Chondrocyte (in vitro differentiated cells): ENCODE data around the gene PGC. TPM values are rescaled to one million over a fixed set of nuclear protein-coding genes. Genes with fewer than 3 reads are reported as not detected.
A peak's percentile ranks its signal among the peaks of the same experiment; 100 is the strongest.

ENCODE experiments used
- DNase-seq: peaks from one replicate; pipeline ENCODE4 v3.0.0; 2021; ENCODE audit warnings: mixed read lengths, low spot score
- H3K27ac Mint-ChIP-seq: one replicate; pipeline ENCODE4 v1.8.0; 2021; ENCODE audit warnings: mild to moderate bottlenecking, moderate library complexity, mixed read lengths; ENCODE audit not compliant: unreplicated experiment
- H3K27me3 Mint-ChIP-seq: 2 replicates; pipeline ENCODE4 v1.8.0; 2021; ENCODE audit warnings: low read depth, mixed read lengths
- H3K36me3 Mint-ChIP-seq: 2 replicates; pipeline ENCODE4 v1.8.0; 2021; ENCODE audit warnings: low read depth, mixed read lengths
- H3K4me1 Mint-ChIP-seq: 2 replicates; pipeline ENCODE4 v1.8.0; 2021; ENCODE audit warnings: low read depth, mild to moderate bottlenecking, mixed read lengths
- H3K4me3 Mint-ChIP-seq: one replicate; pipeline ENCODE4 v1.8.0; 2021; ENCODE audit warnings: mild to moderate bottlenecking, moderate library complexity, mixed read lengths; ENCODE audit not compliant: unreplicated experiment
- H3K9me3 Mint-ChIP-seq: 2 replicates; pipeline ENCODE4 v1.8.0; 2021; ENCODE audit warnings: low read depth, mixed read lengths
- CTCF ChIP-seq: fragments of 200-600 bp; sonication (generic); IDR thresholded peaks from 2 replicates; pipeline ENCODE4 v1.5.0; 2021; ENCODE audit warnings: antibody characterized with exemption, mild to moderate bottlenecking, moderate library complexity
- total RNA-seq: library from RNA; stranded (reverse); gene quantifications from 3 replicates; pipeline ENCODE4 v1.2.1, GENCODE V29; 2021

Gene PGC
- total RNA-seq, 1 donor from 2014 or later: not detected

- Mint-ChIP-seq H3K4me1 (peaks cover 5% of the 10 kb centered on the region), H3K27ac (no peak overlapping the region), H3K4me3 (no peak overlapping the region), H3K9me3 (no peaks in the 10 kb centered on the region), H3K36me3 (no peaks in the 10 kb centered on the region), H3K27me3 (peaks cover 2% of the 10 kb centered on the region)
- DNase-seq: no peak
- TF ChIP-seq CTCF: no peak
Measured at GRCh38 chr6:41743406-41744235, 3.6 kb downstream of the PGC start.

GRCh38 chr6:41741625-41742490, 5.3 kb downstream of the PGC start:
- Mint-ChIP-seq H3K4me1 (peaks cover 5% of the 10 kb centered on the region), H3K27ac (no peak overlapping the region), H3K4me3 (no peak overlapping the region), H3K36me3 (no peaks in the 10 kb centered on the region), H3K9me3 (no peaks in the 10 kb centered on the region), H3K27me3 (peaks cover 2% of the 10 kb centered on the region)
- no peak for TF ChIP-seq CTCF
- DNase-seq: no peak

- no peak for TF ChIP-seq CTCF
- Mint-ChIP-seq H3K4me1 (peaks cover 12% of the 10 kb centered on the region), H3K27ac (no peak overlapping the region), H3K9me3 (no peaks in the 10 kb centered on the region), H3K27me3 (peaks cover 2% of the 10 kb centered on the region), H3K4me3 (no peak overlapping the region), H3K36me3 (no peaks in the 10 kb centered on the region)
- DNase-seq: no peak
Measured at GRCh38 chr6:41740366-41741162, 6.6 kb downstream of the PGC start.

GRCh38 chr6:41739041-41739440, 8.2 kb downstream of the PGC start:
- H3K27ac Mint-ChIP-seq: peak overlapping the region; percentile 36
- H3K27me3 Mint-ChIP-seq: peaks cover 2% of the 10 kb centered on the region
- no peak overlapping the region for H3K4me3 Mint-ChIP-seq
- no peak for DNase-seq
- no peak for TF ChIP-seq CTCF
- no peaks in the 10 kb centered on the region for H3K36me3 Mint-ChIP-seq
- H3K9me3 Mint-ChIP-seq: no peaks in the 10 kb centered on the region
- H3K4me1 Mint-ChIP-seq: peaks cover 13% of the 10 kb centered on the region
